GM12878 (cell line): ENCODE measurements around the gene ZNF226. TPM values are rescaled to one million over a fixed set of nuclear protein-coding genes. Genes with fewer than 3 reads are reported as not detected.

Experiments
- ATAC-seq: fragments of 200-7000 bp; cut with Tn5 transposase; 3 replicates; pipeline ENCODE4 v1.9.1; 2020; ENCODE audit warnings: mild to moderate bottlenecking, moderate library complexity
- BruUV-seq: library from RNA; stranded (reverse); fragments of 400-500 nt; replicated peaks from 2 replicates; lab custom pipeline; 2021; lab: Mats Ljungman, UMichigan
- CTCF ChIA-PET: fragments of 300-600 bp; sonication (Branson Sonifier 250); formaldehyde crosslinking; extraction: SDS; loops from one replicate; lab custom pipeline; 2021; ENCODE audit warnings: inconsistent platforms; lab: Yijun Ruan, JAX
- POLR2A ChIA-PET: fragments of 350-600 bp; formaldehyde crosslinking; extraction: SDS; loops from one replicate; lab custom pipeline; 2021; ENCODE audit warnings: inconsistent platforms; lab: Charles Lee
- RAD21 ChIA-PET: fragments of 300-600 bp; sonication (Branson Sonifier 250); formaldehyde crosslinking; loops from one replicate; lab custom pipeline; 2023; ENCODE audit warnings: antibody characterized with exemption; ENCODE audit not compliant: unreplicated experiment; lab: Charles Lee
- SMC1A ChIA-PET: fragments of 300-600 bp; sonication (Branson Sonifier 250); formaldehyde crosslinking; loops from one replicate; lab custom pipeline; 2023; ENCODE audit not compliant: unreplicated experiment, uncharacterized antibody; lab: Charles Lee
- DNase-seq: peaks from one replicate; pipeline ENCODE4 v3.0.0-alpha.2; 2011; ENCODE audit warnings: low read depth, low spot score
- FAIRE-seq: peaks from 3 replicates; lab custom pipeline; 2011; peaks lifted over from hg19 to GRCh38; lab: Jason Lieb, UNC
- H2AFZ ChIP-seq: 2 replicates; pipeline ENCODE4 v1.6.0; 2011; ENCODE audit warnings: low read depth, low read length, control low read depth; ENCODE audit not compliant: control insufficient read depth
- H3K27ac ChIP-seq: 2 replicates; pipeline ENCODE4 v1.5.1; 2011; ENCODE audit warnings: control low read depth; ENCODE audit not compliant: control insufficient read depth, insufficient read depth
- H3K27me3 ChIP-seq, 2 experiments: replicated peaks in 1 of 2; 2 replicates each; pipeline versions ENCODE4 v1.6.0 to v1.6.1; 2011; ENCODE audit warnings: low read length in 1 of 2; ENCODE audit not compliant: control insufficient read depth in 2 of 2, insufficient read depth in 2 of 2
- H3K36me3 ChIP-seq, 2 experiments: 2 replicates each; pipeline ENCODE4 v1.5.1; 2011; ENCODE audit warnings: low read length in 1 of 2; ENCODE audit not compliant: control insufficient read depth in 2 of 2, insufficient read depth in 2 of 2
- H3K4me1 ChIP-seq: 2 replicates; pipeline ENCODE4 v1.6.1; 2011; ENCODE audit warnings: mild to moderate bottlenecking, low read length, moderate library complexity, mixed read lengths; ENCODE audit not compliant: control insufficient read depth, insufficient read depth
- H3K4me2 ChIP-seq: 2 replicates; pipeline ENCODE4 v1.6.0; 2011; ENCODE audit warnings: control low read depth; ENCODE audit not compliant: control insufficient read depth, insufficient read depth
- H3K4me3 ChIP-seq: fragments of 200-600 bp; sonication (generic); 2 replicates; pipeline ENCODE4 v1.5.1; 2016
- H3K79me2 ChIP-seq: 2 replicates; pipeline ENCODE4 v1.6.0; 2011; ENCODE audit warnings: low read length; ENCODE audit not compliant: control insufficient read depth, insufficient read depth
- H3K9ac ChIP-seq: 2 replicates; pipeline ENCODE4 v1.8.0; 2011; ENCODE audit warnings: low read length, control low read depth, mixed read lengths; ENCODE audit not compliant: control insufficient read depth, insufficient read depth
- H3K9me3 ChIP-seq: replicated peaks from 3 replicates; pipeline ENCODE4 v1.5.1; 2011; ENCODE audit warnings: mild to moderate bottlenecking, low read length; ENCODE audit not compliant: control insufficient read depth, insufficient read depth
- H4K20me1 ChIP-seq: 2 replicates; pipeline ENCODE4 v1.6.0; 2011; ENCODE audit not compliant: control insufficient read depth, insufficient read depth
- BMI1 ChIP-seq: fragments of 450-650 bp; IDR thresholded peaks from 2 replicates; pipeline ENCODE4 v1.6.1; 2016; ENCODE audit warnings: mild to moderate bottlenecking, moderate library complexity, borderline replicate concordance
- CBX5 ChIP-seq: sonication (generic); IDR thresholded peaks from 2 replicates; pipeline ENCODE4 v1.6.1; 2016; ENCODE audit warnings: low read depth, moderate library complexity, mild to moderate bottlenecking, inconsistent platforms
- CEBPB ChIP-seq, 2 experiments: fragments of 150-350 bp in 1 of 2; IDR thresholded peaks; 2 replicates each; pipeline ENCODE4 v1.6.1; 2012 to 2014; ENCODE audit warnings: low read depth in 2 of 2, low read length in 2 of 2, borderline replicate concordance in 1 of 2, inconsistent platforms in 1 of 2
- LARP7 ChIP-seq: fragments of 450-650 bp; IDR thresholded peaks from 2 replicates; pipeline ENCODE4 v1.6.1; 2017; ENCODE audit warnings: mild to moderate bottlenecking
- NKRF ChIP-seq: fragments of 450-650 bp; conservative IDR thresholded peaks from 2 replicates; pipeline ENCODE4 v1.6.1; 2017; ENCODE audit warnings: mild to moderate bottlenecking, moderate library complexity
- RAD51 ChIP-seq: fragments of 450-650 bp; IDR thresholded peaks from 2 replicates; pipeline ENCODE4 v1.6.1; 2016; ENCODE audit warnings: moderate library complexity, mild to moderate bottlenecking, inconsistent platforms
- STAT3 ChIP-seq: IDR thresholded peaks from 2 replicates; pipeline ENCODE4 v1.6.1; 2011; ENCODE audit warnings: low read depth, low read length, improper control_type of control experiment
- YBX1 ChIP-seq: fragments of 450-650 bp; IDR thresholded peaks from 2 replicates; pipeline ENCODE4 v1.6.1; 2016; ENCODE audit warnings: antibody characterized with exemption
- ZNF687 ChIP-seq: fragments of 450-650 bp; IDR thresholded peaks from 2 replicates; pipeline ENCODE4 v1.6.1; 2017; ENCODE audit warnings: mild to moderate bottlenecking, moderate library complexity
- in situ Hi-C: fragments of 300-500 bp; cut with MboI; formaldehyde crosslinking; loops from 9 replicates; pipeline ENCODE4 v1.14.3; 2018; ENCODE audit warnings: mixed read lengths
- intact Hi-C: fragments of 100-400 bp; cut with micrococcal nuclease; formaldehyde crosslinking; loops from one replicate; pipeline ENCODE4 v1.14.2; 2022; ENCODE audit not compliant: unreplicated experiment
- polyA plus RNA-seq, 11 experiments: library from polyadenylated mRNA; depleted of rRNA in 4 of 11; unstranded in 6 of 11; stranded (reverse) in 5 of 11; fragments of >200 nt; fragmentation: Nextera tagmentation in 4 of 11; fragmentation: Illumina TruSeq in 1 of 11; extraction: Ambion mirVana in 4 of 11; extraction: Trizol in 1 of 11; gene quantifications; 1 replicate in 1 of 11; 2 replicates in 10 of 11; pipeline versions ENCODE4 v1.2.1 to v1.2.3, GENCODE V29; 2011 to 2016; ENCODE audit warnings: inconsistent platforms in 2 of 11, missing spikeins in 2 of 11, low read depth in 1 of 11
- total RNA-seq, 4 experiments: library from RNA; depleted of rRNA in 3 of 4; stranded (reverse); fragments of >200 nt in 3 of 4; fragmentation: Illumina TruSeq in 1 of 4; extraction: Trizol in 1 of 4; gene quantifications; 2 replicates each; pipeline versions ENCODE4 v1.2.1 to v1.2.3, GENCODE V29; 2013 to 2021
- TF ChIP-seq, protein P1 (sequence below): IDR thresholded peaks from 2 replicates; pipeline ENCODE4 v1.6.1; 2012; ENCODE audit warnings: low read depth, low read length, improper control_type of control experiment

ZNF226 gene
- total and polyA plus RNA-seq, 10 of the 15 experiments (the other 5 are each of a cell fraction or from before 2014, with no cell fraction given) = 13.7 to 35.3 (median 18.3) TPM

DNA sequence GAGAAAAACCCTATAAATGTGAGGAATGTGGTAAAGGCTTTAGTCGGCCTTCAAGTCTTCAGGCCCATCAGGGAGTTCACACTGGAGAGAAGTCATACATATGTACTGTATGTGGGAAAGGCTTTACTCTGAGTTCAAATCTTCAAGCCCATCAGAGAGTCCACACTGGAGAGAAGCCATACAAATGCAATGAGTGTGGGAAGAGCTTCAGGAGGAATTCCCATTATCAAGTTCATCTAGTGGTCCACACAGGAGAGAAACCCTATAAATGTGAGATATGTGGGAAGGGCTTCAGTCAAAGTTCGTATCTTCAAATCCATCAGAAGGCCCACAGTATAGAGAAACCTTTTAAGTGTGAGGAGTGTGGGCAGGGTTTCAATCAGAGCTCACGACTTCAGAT, 11.7 kb downstream of the ZNF226 start (continued):
- no peak for TF ChIP-seq STAT3
- TF ChIP-seq ZNF687 = no peak

DNA sequence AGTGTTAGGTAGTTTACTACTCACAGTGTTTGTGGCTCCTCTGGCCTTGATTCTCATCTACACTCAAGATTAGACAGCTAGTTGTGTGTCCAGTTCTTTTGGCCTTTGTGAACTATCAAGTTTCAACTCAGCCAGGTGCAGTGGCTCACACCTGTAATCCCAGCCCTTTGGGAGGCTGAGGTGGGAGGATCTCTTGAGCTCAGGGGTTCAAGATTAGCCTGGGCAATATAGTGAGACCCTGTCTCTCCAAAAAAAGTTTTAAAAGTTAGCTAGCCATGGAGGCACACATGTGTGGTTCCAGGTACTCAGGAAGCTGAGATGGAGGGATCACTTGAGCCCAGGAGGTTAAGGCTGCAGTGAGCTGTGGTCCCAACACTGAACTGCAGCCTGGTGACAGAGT, 16.1 kb downstream of the ZNF226 start:
- no peaks in the 10 kb centered on the region for H4K20me1 ChIP-seq
- TF ChIP-seq NKRF (no peak), RAD51 (no peak), YBX1 (no peak), LARP7 (no peak), CEBPB (IDR thresholded peaks at IDR 0.05; ENCODE audit: borderline replicate concordance in 1 of 2, low read depth in 2 of 2, low read length in 2 of 2) (no peak), BMI1 (no peak), CBX5 (no peak)
- TF ChIP-seq, protein P1, sequence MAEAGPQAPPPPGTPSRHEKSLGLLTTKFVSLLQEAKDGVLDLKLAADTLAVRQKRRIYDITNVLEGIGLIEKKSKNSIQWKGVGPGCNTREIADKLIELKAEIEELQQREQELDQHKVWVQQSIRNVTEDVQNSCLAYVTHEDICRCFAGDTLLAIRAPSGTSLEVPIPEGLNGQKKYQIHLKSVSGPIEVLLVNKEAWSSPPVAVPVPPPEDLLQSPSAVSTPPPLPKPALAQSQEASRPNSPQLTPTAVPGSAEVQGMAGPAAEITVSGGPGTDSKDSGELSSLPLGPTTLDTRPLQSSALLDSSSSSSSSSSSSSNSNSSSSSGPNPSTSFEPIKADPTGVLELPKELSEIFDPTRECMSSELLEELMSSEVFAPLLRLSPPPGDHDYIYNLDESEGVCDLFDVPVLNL = no peak
- peaks cover 13% of the 10 kb centered on the region; the same call in 2 of the 3 replicates for H3K9me3 ChIP-seq

More for the DNA sequence above, 16.1 kb downstream of the ZNF226 start:
- no peak for FAIRE-seq
- CTCF ChIA-PET = interaction anchor here (1.3 kb wide), 1 partner anchor 11 kb away, joined by 3 read pairs; no protein-coding TSS in a partner anchor
- SMC1A ChIA-PET = no interaction called here
- H3K4me3 ChIP-seq = no peak overlapping the region
- RAD21 ChIA-PET = interaction anchor here (1.0 kb wide), 1 partner anchor 39 kb away, joined by 4 read pairs; no protein-coding TSS in a partner anchor
- H3K4me1 ChIP-seq = no peaks in the 10 kb centered on the region
- H2AFZ ChIP-seq = no peak overlapping the region
- in situ Hi-C loops = no loop called here
- POLR2A ChIA-PET = no interaction called here
- H3K4me2 ChIP-seq = no peak overlapping the region
- H3K9ac ChIP-seq = no peak overlapping the region
- no peak for DNase-seq
- no peaks in the 10 kb centered on the region for H3K27me3 ChIP-seq
- no TSS peak for BruUV-seq
- H3K36me3 ChIP-seq = peaks cover 4 to 11% of the 10 kb centered on the region in 2 experiments
- H3K79me2 ChIP-seq = no peaks in the 10 kb centered on the region
- H3K27ac ChIP-seq = no peak overlapping the region
- intact Hi-C loops = no loop called here
- ATAC-seq = no peak
